Pancreas (tissue), 10 donors: ENCODE measurements around the gene SPINK9. TPM values are rescaled to one million over a fixed set of nuclear protein-coding genes. Genes with fewer than 3 reads are reported as not detected.
"Not testable (repeated sequence)": the region's sequence is repeated elsewhere in the genome, so short reads cannot be mapped to it uniquely, and the experiment has no call there.

Experiments used
- ATAC-seq, 4 donors: fragments of 200-7000 bp; cut with Tn5 transposase; one replicate each; pipeline versions ENCODE4 v1.8.0 to v1.9.1; 2020; ENCODE audit warnings: mild to moderate bottlenecking in 4 of 4, moderate library complexity in 4 of 4
- DNase-seq, 6 donors: peaks; one replicate each; pipeline ENCODE4 v3.0.0-alpha.2; 2020
- FAIRE-seq: peaks from 2 replicates; lab custom pipeline; 2012; peaks lifted over from hg19 to GRCh38; lab: Jason Lieb, UNC
- H3K27ac ChIP-seq, 4 donors: fragments of 200-600 bp; sonication (generic); 1 replicate in 3 of 4; 2 replicates in 1 of 4; pipeline versions ENCODE4 v1.5.0 to v1.8.0; 2020
- H3K27me3 ChIP-seq, 4 donors: fragments of 200-600 bp; one replicate each; pipeline ENCODE4 v1.8.0; 2021
- H3K36me3 ChIP-seq, 3 donors: fragments of 200-600 bp; sonication (generic) in 1 of 3; one replicate each; pipeline versions ENCODE4 v1.5.0 to v1.8.0; 2020 to 2021
- H3K4me1 ChIP-seq, 3 donors: fragments of 200-600 bp; one replicate each; pipeline ENCODE4 v1.8.0; 2021
- H3K4me3 ChIP-seq, 4 donors: fragments of 200-600 bp; sonication (generic) in 2 of 4; one replicate each; pipeline versions ENCODE4 v1.5.0 to v1.8.0; 2020 to 2021
- H3K9me3 ChIP-seq, 4 donors: fragments of 200-600 bp; one replicate each; pipeline ENCODE4 v1.8.0; 2021
- WGBS, 2 donors: extraction: QIAGEN DNeasy Blood & Tissue Kit; methylation state at CpG; one replicate each; pipeline ENCODE4 v1.1.7; 2013; 5-methylcytosine and 5-hydroxymethylcytosine counted together
- intact Hi-C, 3 donors: fragments of 100-400 bp; cut with DNase I; formaldehyde crosslinking; loops; one replicate each; pipeline versions ENCODE4 v1.11.1 to v1.14.2; 2022
- polyA plus RNA-seq, 2 donors: library from polyadenylated mRNA; stranded (reverse); fragments of 200-250 nt; gene quantifications; one replicate each; pipeline ENCODE4 v1.2.3, GENCODE V29; 2013
- total RNA-seq, 6 donors: library from RNA; stranded (reverse); fragmentation: NEBNext Ultra II Directional in 4 of 6; extraction: Animal tissue kit (Norgen Biotek cat#: 25700) in 4 of 6; gene quantifications; one replicate each; pipeline versions ENCODE4 v1.2.1 to v1.2.4, GENCODE V29; 2021 to 2023
- TF ChIP-seq, protein P1 (sequence below), 4 donors: fragments of 200-600 bp; sonication (generic) in 3 of 4; IDR thresholded peaks; one replicate each; pipeline versions ENCODE4 v1.5.0 to v1.8.0; 2021; ENCODE audit warnings: antibody characterized with exemption in 4 of 4
- donor health status: healthy with polysubstance abuse.
- donor health status: DM: no; HTN: no; CAD: no; lungs with moderate emphysema.
- donor health status: DM: no; HTN: no; CAD: no.
- donor health status: control.
- donor health status: control.
- donor health status: Bipolar disorder and iron deficiency.
- donor health status: DM: yes; HTN: yes; CAD: no.
- donor health status: DM: no; HTN: no; CAD: no.
- donor health status: DM: no; HTN: no; CAD: no.
- donor health status: DM: yes; HTN: yes; CAD: no.

The SPINK9 gene
- total and polyA plus RNA-seq, 8 donors, result 0.38 TPM; not detected in 7

DNA sequence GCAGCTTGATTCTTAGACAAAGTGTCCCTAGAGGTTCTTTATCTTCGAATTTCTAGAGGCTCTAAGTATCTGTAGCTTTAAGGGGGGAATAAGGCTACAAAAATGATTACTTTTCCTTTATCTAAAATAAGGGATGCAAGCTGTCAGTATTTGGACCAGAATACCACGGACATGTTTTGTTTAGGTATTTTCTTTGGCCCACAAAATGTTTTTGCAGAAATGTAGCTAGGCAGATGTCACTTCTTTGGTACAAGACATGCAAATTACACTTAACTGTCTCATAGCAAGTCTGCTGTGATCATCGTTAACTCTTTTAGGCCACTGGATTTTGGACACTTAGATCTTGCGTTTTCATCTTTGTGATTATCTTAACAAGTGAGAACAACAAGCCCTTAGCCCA is 20.6 kb upstream of the SPINK9 start:
- FAIRE-seq, result no peak
- Histone ChIP-seq H3K36me3 (no peaks in the 10 kb centered on the region), H3K27me3 (no peaks in the 10 kb centered on the region), H3K4me1 (no peaks in the 10 kb centered on the region), H3K4me3 (no peak overlapping the region), H3K27ac (no peak overlapping the region), H3K9me3 (no peaks in the 10 kb centered on the region)
- DNase-seq, result no peak
- no peak for ATAC-seq
- WGBS, 2 donors, result 59% methylated on average over 4 of the region's 4 CpGs
- intact Hi-C loops, result no loop called here
- TF ChIP-seq, protein P1, sequence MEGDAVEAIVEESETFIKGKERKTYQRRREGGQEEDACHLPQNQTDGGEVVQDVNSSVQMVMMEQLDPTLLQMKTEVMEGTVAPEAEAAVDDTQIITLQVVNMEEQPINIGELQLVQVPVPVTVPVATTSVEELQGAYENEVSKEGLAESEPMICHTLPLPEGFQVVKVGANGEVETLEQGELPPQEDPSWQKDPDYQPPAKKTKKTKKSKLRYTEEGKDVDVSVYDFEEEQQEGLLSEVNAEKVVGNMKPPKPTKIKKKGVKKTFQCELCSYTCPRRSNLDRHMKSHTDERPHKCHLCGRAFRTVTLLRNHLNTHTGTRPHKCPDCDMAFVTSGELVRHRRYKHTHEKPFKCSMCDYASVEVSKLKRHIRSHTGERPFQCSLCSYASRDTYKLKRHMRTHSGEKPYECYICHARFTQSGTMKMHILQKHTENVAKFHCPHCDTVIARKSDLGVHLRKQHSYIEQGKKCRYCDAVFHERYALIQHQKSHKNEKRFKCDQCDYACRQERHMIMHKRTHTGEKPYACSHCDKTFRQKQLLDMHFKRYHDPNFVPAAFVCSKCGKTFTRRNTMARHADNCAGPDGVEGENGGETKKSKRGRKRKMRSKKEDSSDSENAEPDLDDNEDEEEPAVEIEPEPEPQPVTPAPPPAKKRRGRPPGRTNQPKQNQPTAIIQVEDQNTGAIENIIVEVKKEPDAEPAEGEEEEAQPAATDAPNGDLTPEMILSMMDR (IDR thresholded peaks at IDR 0.05), result no peak

DNA sequence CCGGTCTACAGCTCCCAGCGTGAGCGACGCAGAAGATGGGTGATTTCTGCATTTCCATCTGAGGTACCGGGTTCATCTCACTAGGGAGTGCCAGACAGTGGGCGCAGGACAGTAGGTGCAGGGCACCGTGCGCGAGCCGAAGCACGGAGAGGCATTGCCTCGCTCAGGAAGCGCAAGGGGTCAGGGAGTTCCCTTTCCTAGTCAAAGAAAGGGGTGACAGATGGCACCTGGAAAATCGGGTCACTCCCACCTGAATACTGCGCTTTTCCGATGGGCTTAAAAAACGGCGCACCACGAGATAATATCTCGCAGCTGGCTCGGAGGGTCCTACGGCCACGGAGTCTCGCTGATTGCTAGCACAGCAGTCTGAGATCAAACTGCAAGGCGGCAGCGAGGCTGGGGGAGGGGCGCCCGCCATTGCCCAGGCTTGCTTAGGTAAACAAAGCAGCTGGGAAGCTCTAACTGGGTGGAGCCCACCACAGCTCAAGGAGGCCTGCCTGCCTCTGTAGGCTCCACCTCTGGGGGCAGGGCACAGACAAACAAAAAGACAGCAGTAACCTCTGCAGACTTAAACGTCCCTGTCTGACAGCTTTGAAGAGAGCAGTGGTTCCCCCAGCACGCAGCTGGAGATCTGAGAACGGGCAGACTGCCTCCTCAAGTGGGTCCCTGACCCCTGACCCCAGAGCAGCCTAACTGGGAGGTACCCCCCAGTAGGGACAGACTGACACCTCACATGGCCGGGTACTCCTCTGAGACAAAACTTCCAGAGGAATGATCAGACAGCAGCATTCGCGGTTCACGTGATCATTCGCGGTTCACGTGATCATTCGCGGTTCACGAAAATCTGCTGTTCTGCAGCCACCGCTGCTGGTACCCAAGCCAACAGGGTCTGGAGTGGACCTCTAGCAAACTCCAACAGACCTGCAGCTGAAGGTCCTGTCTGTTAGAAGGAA is 15.1 kb upstream of the SPINK9 start:
- H3K9me3 ChIP-seq, H3K4me1 ChIP-seq, H3K27ac ChIP-seq, H3K36me3 ChIP-seq, intact Hi-C loops, FAIRE-seq, H3K27me3 ChIP-seq: not testable (repeated sequence)
- peak overlapping the region in 3 of 4 donors; percentile 7 to 39 (median 24) for H3K4me3 ChIP-seq
- 18 to 53% methylated on average over 35 to 42 of the region's 42 CpGs for WGBS, 2 donors
- peak in 2 of 6 donors; percentile 12 to 18 for DNase-seq
- peak in 1 of 4 donors; percentile 25 for ATAC-seq

DNA sequence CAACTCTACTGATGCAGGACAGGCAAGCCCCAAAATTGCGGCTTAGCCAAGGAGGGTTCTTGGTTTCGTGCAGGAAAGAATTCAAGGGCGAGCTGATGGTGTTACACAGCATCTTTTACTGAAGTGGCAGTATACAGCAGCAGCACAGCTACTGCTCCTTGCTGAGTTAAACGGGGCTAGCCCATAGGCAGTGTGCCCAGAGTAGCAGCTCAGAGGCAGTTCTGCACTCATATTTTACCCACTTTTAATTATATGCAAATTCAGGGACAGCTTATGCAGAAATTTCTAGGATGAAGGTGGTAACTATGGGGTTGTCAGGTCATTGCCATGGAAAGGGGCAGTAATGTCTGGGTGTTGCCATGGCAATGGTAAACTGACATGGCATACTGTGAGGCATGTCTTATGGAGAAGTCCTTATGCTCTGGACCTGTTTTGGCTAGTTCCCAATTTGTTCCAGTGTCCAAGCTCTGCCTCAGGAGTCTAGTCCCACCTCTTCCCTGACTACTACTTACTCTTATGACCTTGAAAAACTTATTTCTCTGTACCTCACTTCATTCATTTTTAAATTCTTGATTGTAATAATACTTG is 2.0 kb upstream of the SPINK9 start:
- WGBS, 2 donors, result 86 to 91% methylated on average over 4 of the region's 4 CpGs
- H3K9me3 ChIP-seq, result no peaks in the 10 kb centered on the region
- H3K27ac ChIP-seq, result no peak overlapping the region
- H3K4me1 ChIP-seq, result no peaks in the 10 kb centered on the region
- no peaks in the 10 kb centered on the region for H3K36me3 ChIP-seq
- H3K4me3 ChIP-seq, result no peak overlapping the region
- H3K27me3 ChIP-seq, result no peaks in the 10 kb centered on the region
- no peak for DNase-seq
- TF ChIP-seq, protein P1 (IDR thresholded peaks at IDR 0.05), result no peak
- intact Hi-C loops, result no loop called here
- no peak for ATAC-seq
- no peak for FAIRE-seq

DNA sequence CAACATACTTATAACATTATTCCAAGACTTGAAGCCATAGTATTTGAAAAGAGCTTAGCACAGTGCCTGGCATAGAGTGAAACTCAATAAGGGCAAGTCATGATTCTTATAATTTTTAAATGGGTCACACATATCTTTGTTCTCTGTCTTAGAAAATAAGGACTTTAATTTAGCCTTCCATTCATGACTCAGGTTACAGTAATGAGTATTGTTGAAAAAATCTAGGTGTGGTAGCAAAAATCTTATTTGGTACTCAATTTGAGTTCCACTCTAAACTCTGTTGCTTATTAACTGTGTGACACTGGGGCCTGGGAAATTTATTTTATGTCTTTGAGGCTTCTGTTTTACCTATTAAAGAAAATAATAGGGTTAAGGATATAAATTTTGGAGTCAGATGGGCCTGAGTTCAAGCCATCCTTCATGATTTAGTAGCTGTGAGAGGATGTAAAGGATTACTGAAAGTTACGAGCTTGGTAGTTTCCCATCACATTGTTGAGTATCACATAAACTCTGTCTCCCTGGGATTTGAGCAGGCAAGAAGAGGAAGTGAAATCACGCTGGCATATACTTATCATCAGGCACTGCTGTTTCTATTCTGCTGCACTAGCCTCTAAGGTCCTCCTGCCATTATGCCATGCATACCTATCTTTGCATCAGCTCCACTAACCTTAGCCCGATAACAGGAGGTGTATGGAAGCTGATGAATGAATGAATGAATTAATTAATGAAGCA is 1.5 kb downstream of the SPINK9 start:
- H3K4me3 ChIP-seq, result no peak overlapping the region
- H3K27ac ChIP-seq, result no peak overlapping the region
- H3K27me3 ChIP-seq, result no peaks in the 10 kb centered on the region
- no peak for FAIRE-seq
- intact Hi-C loops, result no loop called here
- no peaks in the 10 kb centered on the region for H3K4me1 ChIP-seq
- no peaks in the 10 kb centered on the region for H3K36me3 ChIP-seq
- WGBS, 2 donors, result 89 to 95% methylated on average over 3 of the region's 3 CpGs
- DNase-seq, result no peak
- no peaks in the 10 kb centered on the region for H3K9me3 ChIP-seq
- no peak for ATAC-seq
- TF ChIP-seq, protein P1 (IDR thresholded peaks at IDR 0.05), result no peak

DNA sequence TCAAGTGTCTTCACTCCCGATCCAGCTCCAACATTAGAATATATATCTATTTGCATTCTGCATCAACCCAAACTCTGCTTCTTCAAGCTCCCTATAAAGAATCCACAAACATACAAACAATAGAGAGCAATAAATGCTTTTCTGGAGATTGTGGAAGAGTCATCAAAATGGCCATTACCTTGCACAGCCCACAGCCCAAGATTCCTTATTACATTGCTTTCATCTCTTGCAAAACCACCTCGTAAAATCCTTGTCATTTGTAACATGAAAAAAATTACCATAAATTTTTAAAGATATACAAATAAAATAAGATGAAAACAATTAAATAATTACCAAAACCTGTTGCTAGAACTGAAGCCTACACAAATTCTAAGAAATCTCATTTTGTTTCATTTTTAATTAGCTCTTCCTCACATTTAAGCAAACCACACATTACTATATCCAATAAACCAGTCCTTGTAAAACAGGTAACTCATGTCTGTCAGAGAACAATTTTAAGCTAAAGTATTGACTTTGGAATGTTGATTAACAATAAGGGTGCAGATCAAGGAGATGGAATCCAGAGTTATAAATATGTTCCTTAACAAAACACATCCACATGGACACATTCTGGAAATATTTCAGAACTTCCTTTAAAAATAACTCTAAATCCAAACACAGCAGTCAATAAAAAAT is 7.1 kb downstream of the SPINK9 start:
- Histone ChIP-seq H3K27ac (no peak overlapping the region), H3K4me3 (no peak overlapping the region), H3K4me1 (no peaks in the 10 kb centered on the region), H3K27me3 (no peaks in the 10 kb centered on the region), H3K36me3 (no peaks in the 10 kb centered on the region), H3K9me3 (no peaks in the 10 kb centered on the region)
- ATAC-seq (no peak), FAIRE-seq (no peak), DNase-seq (no peak)
- intact Hi-C loops, result no loop called here
- TF ChIP-seq, protein P1 (IDR thresholded peaks at IDR 0.05), result no peak
- WGBS, 2 donors, result 90 to 94% methylated on average over 2 of the region's 2 CpGs
